Measurements from ENCODE around the gene ZSWIM1.
"Not testable (repeated sequence)": the region's sequence is repeated elsewhere in the genome, so short reads cannot be mapped to it uniquely, and the experiment has no call there.

ZSWIM1 gene

GRCh38 chr20:45899046-45899835, 18.2 kb downstream of the ZSWIM1 start:
- Histone ChIP-seq H3K27ac (ENCODE audit: poor library complexity, severe bottlenecking) (no peak overlapping the region), H3K9me3 (ENCODE audit: severe bottlenecking) (no peaks in the 10 kb centered on the region), H3K4me1 (ENCODE audit: insufficient read depth, poor library complexity, severe bottlenecking) (no peaks in the 10 kb centered on the region), H3K27me3 (ENCODE audit: insufficient read depth, poor library complexity, severe bottlenecking) (no peaks in the 10 kb centered on the region), H3K36me3 (ENCODE audit: low read depth) (peaks cover 25% of the 10 kb centered on the region), H3K4me3 (ENCODE audit: severe bottlenecking) (no peak overlapping the region)
- DNase-seq (ENCODE audit: low spot score) (no peak), ATAC-seq (ENCODE audit: low read depth) (no peak)
- TF ChIP-seq CTCF (IDR thresholded peaks at IDR 0.05; ENCODE audit: poor library complexity, severe bottlenecking), result no peak

GRCh38 chr20:45901332-45901731, 20.3 kb downstream of the ZSWIM1 start:
- H3K4me3 ChIP-seq (ENCODE audit: severe bottlenecking); ATAC-seq (ENCODE audit: low read depth); H3K9me3 ChIP-seq (ENCODE audit: severe bottlenecking); H3K27ac ChIP-seq (ENCODE audit: poor library complexity, severe bottlenecking); DNase-seq (ENCODE audit: low spot score); H3K27me3 ChIP-seq (ENCODE audit: insufficient read depth, poor library complexity, severe bottlenecking): not testable (repeated sequence)
- Histone ChIP-seq H3K4me1 (ENCODE audit: insufficient read depth, poor library complexity, severe bottlenecking) (peaks cover 10% of the 10 kb centered on the region), H3K36me3 (ENCODE audit: low read depth) (peaks cover 15% of the 10 kb centered on the region)

GRCh38 chr20:45902199-45902701, 21.2 kb downstream of the ZSWIM1 start:
- Histone ChIP-seq H3K4me1 (ENCODE audit: insufficient read depth, poor library complexity, severe bottlenecking) (peaks cover 10% of the 10 kb centered on the region), H3K36me3 (ENCODE audit: low read depth) (peaks cover 8% of the 10 kb centered on the region), H3K4me3 (ENCODE audit: severe bottlenecking) (no peak overlapping the region), H3K27me3 (ENCODE audit: insufficient read depth, poor library complexity, severe bottlenecking) (no peaks in the 10 kb centered on the region), H3K27ac (ENCODE audit: poor library complexity, severe bottlenecking) (no peak overlapping the region), H3K9me3 (ENCODE audit: severe bottlenecking) (no peaks in the 10 kb centered on the region)
- ATAC-seq (ENCODE audit: low read depth), result no peak
- no peak for TF ChIP-seq CTCF (IDR thresholded peaks at IDR 0.05; ENCODE audit: poor library complexity, severe bottlenecking)
- DNase-seq (ENCODE audit: low spot score), result no peak

GRCh38 chr20:45904583-45905504, 23.8 kb downstream of the ZSWIM1 start:
- DNase-seq (ENCODE audit: low spot score) (no peak), ATAC-seq (ENCODE audit: low read depth) (peak; percentile 1; the same call in 2 of the 3 replicates)
- Histone ChIP-seq H3K4me3 (ENCODE audit: severe bottlenecking) (no peak overlapping the region), H3K4me1 (ENCODE audit: insufficient read depth, poor library complexity, severe bottlenecking) (peaks cover 10% of the 10 kb centered on the region), H3K36me3 (ENCODE audit: low read depth) (no peaks in the 10 kb centered on the region), H3K27ac (ENCODE audit: poor library complexity, severe bottlenecking) (no peak overlapping the region), H3K27me3 (ENCODE audit: insufficient read depth, poor library complexity, severe bottlenecking) (no peaks in the 10 kb centered on the region), H3K9me3 (ENCODE audit: severe bottlenecking) (no peaks in the 10 kb centered on the region)
- no peak for TF ChIP-seq CTCF (IDR thresholded peaks at IDR 0.05; ENCODE audit: poor library complexity, severe bottlenecking)

GRCh38 chr20:45905505-45906079, 24.6 kb downstream of the ZSWIM1 start:
- TF ChIP-seq CTCF (IDR thresholded peaks at IDR 0.05; ENCODE audit: poor library complexity, severe bottlenecking), result no peak
- peaks cover 10% of the 10 kb centered on the region for H3K4me1 ChIP-seq (ENCODE audit: insufficient read depth, poor library complexity, severe bottlenecking)
- H3K4me3 ChIP-seq (ENCODE audit: severe bottlenecking), result no peak overlapping the region
- H3K36me3 ChIP-seq (ENCODE audit: low read depth), result no peaks in the 10 kb centered on the region
- peak overlapping the region; percentile 8 for H3K27ac ChIP-seq (ENCODE audit: poor library complexity, severe bottlenecking)
- no peaks in the 10 kb centered on the region for H3K27me3 ChIP-seq (ENCODE audit: insufficient read depth, poor library complexity, severe bottlenecking)
- DNase-seq (ENCODE audit: low spot score) (peak; percentile 93), ATAC-seq (ENCODE audit: low read depth) (peak; percentile 94)
- H3K9me3 ChIP-seq (ENCODE audit: severe bottlenecking), result no peaks in the 10 kb centered on the region
